ENCODE measurements around the gene TENM4.

Gene TENM4

GRCh38 chr11:78909386-78909785 is 531.4 kb downstream of the TENM4 start:
- ChIA-PET CTCF (no interaction called here), POLR2A (no interaction called here)
- TF ChIP-seq CTCF (IDR thresholded peaks at IDR 0.05; ENCODE audit: insufficient read depth, low read length, missing control alignments): no peak
- no peak overlapping the region for H3K4me3 ChIP-seq (ENCODE audit: low read depth, low read length)
- DNase-seq (ENCODE audit: low read depth, low spot score): no peak

DNA sequence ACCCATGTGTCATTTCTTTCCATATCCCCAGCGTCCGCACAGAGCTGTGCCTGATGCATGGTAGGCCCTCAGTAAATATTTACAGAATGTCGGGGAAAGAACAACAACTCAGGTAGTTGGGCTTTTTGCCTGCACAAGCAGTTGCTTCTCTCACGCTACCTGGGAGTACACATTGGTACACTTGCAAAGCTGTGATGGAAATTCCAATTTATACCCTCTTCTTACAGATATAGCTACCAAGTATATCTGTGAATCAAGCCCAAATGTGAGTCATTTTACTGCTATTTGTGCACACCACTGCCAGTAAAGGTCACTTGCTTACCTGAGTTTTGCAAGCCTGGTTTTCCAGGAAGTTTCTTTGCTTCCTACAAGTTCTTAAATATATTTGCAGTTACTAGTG is 533.2 kb downstream of the TENM4 start:
- TF ChIP-seq CTCF (IDR thresholded peaks at IDR 0.05; ENCODE audit: insufficient read depth, low read length, missing control alignments): no peak
- CTCF ChIA-PET: interaction anchor here (1.1 kb wide), 1 partner anchor 262 kb away, joined by 3 read pairs; no protein-coding TSS in a partner anchor
- no peak overlapping the region for H3K4me3 ChIP-seq (ENCODE audit: low read depth, low read length)
- no peak for DNase-seq (ENCODE audit: low read depth, low spot score)
- POLR2A ChIA-PET: no interaction called here

DNA sequence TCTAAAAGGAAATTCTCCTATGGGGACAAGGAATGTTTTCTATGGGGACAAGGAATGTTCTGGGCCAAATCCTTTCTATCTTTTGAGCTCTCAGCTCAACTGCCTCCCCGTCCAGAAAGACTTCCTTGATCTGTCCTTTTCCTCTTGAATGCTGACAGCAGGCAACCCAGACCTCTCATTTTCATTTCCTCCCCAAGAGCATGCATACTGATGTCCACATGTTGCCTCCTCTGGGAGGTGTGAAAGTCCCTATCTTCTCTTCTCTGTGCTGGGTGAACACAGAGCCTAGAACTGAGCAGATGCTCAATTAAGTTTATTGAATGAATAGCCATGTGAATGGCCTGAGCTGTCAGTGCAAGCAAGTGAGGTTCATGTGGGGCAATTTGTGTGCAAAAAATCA is 534.3 kb downstream of the TENM4 start:
- ChIA-PET CTCF (no interaction called here), POLR2A (no interaction called here)
- H3K4me3 ChIP-seq (ENCODE audit: low read depth, low read length): no peak overlapping the region
- DNase-seq (ENCODE audit: low read depth, low spot score): no peak
- TF ChIP-seq CTCF (IDR thresholded peaks at IDR 0.05; ENCODE audit: insufficient read depth, low read length, missing control alignments): no peak

DNA sequence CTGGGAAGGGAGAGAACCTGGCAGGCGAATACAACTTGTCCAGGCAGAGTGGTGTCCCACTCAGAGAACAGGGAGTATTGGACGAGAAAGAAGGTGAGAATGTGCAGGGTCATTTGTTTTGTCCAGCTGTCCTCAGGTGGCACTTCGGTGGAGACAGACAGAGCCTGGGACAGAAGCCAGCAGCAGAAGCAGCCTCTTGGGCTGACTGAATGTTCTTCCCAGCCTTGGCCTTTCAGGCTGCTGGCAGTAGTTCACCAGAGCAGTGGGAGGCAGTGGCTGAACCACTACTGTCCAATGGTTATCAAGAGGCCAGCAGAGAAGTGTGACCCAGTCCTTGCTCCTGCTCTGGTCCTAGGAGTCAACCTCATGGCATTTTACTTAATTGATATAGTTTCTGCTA is 535.1 kb downstream of the TENM4 start:
- H3K4me3 ChIP-seq (ENCODE audit: low read depth, low read length): no peak overlapping the region
- ChIA-PET POLR2A (no interaction called here), CTCF (no interaction called here)
- no peak for DNase-seq (ENCODE audit: low read depth, low spot score)
- TF ChIP-seq CTCF (IDR thresholded peaks at IDR 0.05; ENCODE audit: insufficient read depth, low read length, missing control alignments): no peak

GRCh38 chr11:78902771-78903507 is 537.9 kb downstream of the TENM4 start:
- no peak for DNase-seq (ENCODE audit: low read depth, low spot score)
- no peak for TF ChIP-seq CTCF (IDR thresholded peaks at IDR 0.05; ENCODE audit: insufficient read depth, low read length, missing control alignments)
- ChIA-PET CTCF (interaction anchor here (2.8 kb wide), 1 partner anchor 257 kb away, joined by 17 read pairs; no protein-coding TSS in a partner anchor), POLR2A (no interaction called here)
- no peak overlapping the region for H3K4me3 ChIP-seq (ENCODE audit: low read depth, low read length)

DNA sequence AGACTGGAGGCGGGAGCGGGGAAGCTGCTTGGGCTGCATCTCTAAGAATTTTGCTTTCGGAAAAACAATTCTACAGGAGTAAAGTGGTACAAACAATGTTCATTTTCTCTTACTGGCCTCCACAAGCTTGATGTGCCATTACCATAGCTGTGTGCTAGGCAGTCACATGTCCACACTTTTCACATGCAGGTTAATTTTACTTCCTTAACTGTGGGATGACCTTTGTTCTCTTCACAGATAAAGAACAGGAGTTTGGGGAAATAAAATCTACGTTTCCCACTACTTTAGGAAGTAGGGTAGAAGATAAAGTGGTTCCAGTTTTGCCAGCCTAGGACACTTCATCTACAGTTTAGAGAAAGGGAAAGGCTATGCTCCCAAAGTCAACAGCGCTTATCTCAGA is 539.0 kb downstream of the TENM4 start:
- no peak overlapping the region for H3K4me3 ChIP-seq (ENCODE audit: low read depth, low read length)
- no peak for DNase-seq (ENCODE audit: low read depth, low spot score)
- TF ChIP-seq CTCF (IDR thresholded peaks at IDR 0.05; ENCODE audit: insufficient read depth, low read length, missing control alignments): no peak
- ChIA-PET CTCF (interaction anchor here (2.8 kb wide), 1 partner anchor 256 kb away, joined by 17 read pairs; no protein-coding TSS in a partner anchor), POLR2A (no interaction called here)
